Mesodermal cell (in vitro differentiated cells): ENCODE results near the gene RAB7B.

ENCODE experiments used
- H3K27ac ChIP-seq: 2 replicates; pipeline ENCODE4 v1.7.0; 2013; ENCODE audit warnings: mild to moderate bottlenecking, low read depth, low read length, moderate library complexity; ENCODE audit not compliant: severe bottlenecking
- H3K36me3 ChIP-seq: 2 replicates; pipeline ENCODE4 v1.7.1; 2013; ENCODE audit warnings: mild to moderate bottlenecking, low read length, moderate library complexity; ENCODE audit not compliant: control insufficient read depth, insufficient read depth
- H3K4me1 ChIP-seq: one replicate; pipeline ENCODE4 v1.7.1; 2013; ENCODE audit warnings: mild to moderate bottlenecking, low read length; ENCODE audit not compliant: insufficient read depth, control insufficient read depth, poor library complexity, severe bottlenecking
- H3K4me3 ChIP-seq: 2 replicates; pipeline ENCODE4 v1.7.0; 2013; ENCODE audit warnings: low read length, control low read depth, mild to moderate bottlenecking; ENCODE audit not compliant: insufficient read depth, poor library complexity, severe bottlenecking; ENCODE audit errors: extremely low read depth
- H3K9me3 ChIP-seq: 2 replicates; pipeline ENCODE4 v1.7.1; 2013; ENCODE audit warnings: mild to moderate bottlenecking, low read length, moderate library complexity; ENCODE audit not compliant: control insufficient read depth
- WGBS, 2 experiments: methylation state at CpG; one replicate each; pipeline ENCODE4 v1.1.5; 2013; ENCODE audit warnings: missing lambda C conversion rate in 2 of 2; ENCODE audit not compliant: insufficient coverage in 2 of 2; 5-methylcytosine and 5-hydroxymethylcytosine counted together

RAB7B gene

DNA sequence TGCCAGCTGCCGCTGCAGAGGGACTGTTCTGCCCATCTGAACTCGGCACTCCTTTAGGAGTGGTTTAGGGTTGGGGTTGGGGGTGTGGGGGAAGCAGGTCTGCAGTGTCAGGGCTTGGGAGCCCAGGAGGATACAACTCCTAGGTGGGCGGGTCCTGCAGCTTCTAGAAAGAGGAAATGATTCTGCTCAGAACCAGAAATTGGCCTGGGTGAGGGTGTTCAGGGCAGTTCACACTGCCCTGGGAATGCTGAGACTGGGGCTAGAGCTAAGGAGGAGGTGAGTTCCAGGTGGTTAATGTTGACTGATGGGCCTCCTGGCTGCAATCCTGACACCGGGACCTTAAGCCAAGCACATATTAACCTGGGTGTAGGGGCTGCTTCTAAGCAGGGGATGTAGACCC, 55.2 kb downstream of the RAB7B start:
- H3K36me3 ChIP-seq = no peaks in the 10 kb centered on the region
- peaks cover 7% of the 10 kb centered on the region for H3K4me1 ChIP-seq
- no peak overlapping the region for H3K27ac ChIP-seq
- no peak overlapping the region for H3K4me3 ChIP-seq
- 94 to 97% methylated on average over 3 to 4 of the region's 4 CpGs for WGBS, 2 experiments
- no peaks in the 10 kb centered on the region for H3K9me3 ChIP-seq

- Histone ChIP-seq H3K9me3 (no peaks in the 10 kb centered on the region), H3K4me1 (peaks cover 12% of the 10 kb centered on the region), H3K4me3 (no peak overlapping the region), H3K27ac (no peak overlapping the region), H3K36me3 (no peaks in the 10 kb centered on the region)
- WGBS, 2 experiments = 89 to 93% methylated on average over 3 to 4 of the region's 4 CpGs
Observed at GRCh38 chr1:205947024-205947423, 56.2 kb downstream of the RAB7B start.

GRCh38 chr1:205945069-205945468, 58.1 kb downstream of the RAB7B start:
- Histone ChIP-seq H3K9me3 (no peaks in the 10 kb centered on the region), H3K4me1 (peaks cover 12% of the 10 kb centered on the region), H3K36me3 (no peaks in the 10 kb centered on the region), H3K4me3 (no peak overlapping the region), H3K27ac (no peak overlapping the region)
- WGBS, 2 experiments = 87 to 90% methylated on average over 2 of the region's 3 CpGs

DNA sequence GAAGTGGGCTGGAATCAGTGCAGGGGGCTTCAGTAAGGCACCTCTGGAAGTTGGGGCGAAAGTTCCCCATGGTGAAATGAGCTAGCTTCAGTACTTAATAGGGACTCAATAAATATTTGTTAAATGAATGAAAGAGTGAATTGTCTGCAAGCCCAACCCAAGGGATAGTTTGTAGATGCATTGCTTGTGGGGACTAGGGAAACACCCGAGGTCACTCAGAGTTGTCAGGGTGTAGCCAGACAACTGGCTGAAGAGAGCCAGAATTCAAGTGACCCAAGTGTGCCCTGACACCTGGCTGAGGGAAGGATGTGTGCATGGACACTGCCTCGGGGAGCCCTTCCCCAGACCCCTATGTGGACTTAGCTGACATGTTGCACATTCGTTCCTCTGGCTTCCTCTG, 58.7 kb downstream of the RAB7B start:
- H3K27ac ChIP-seq = no peak overlapping the region
- no peak overlapping the region for H3K4me3 ChIP-seq
- H3K9me3 ChIP-seq = no peaks in the 10 kb centered on the region
- no peaks in the 10 kb centered on the region for H3K36me3 ChIP-seq
- H3K4me1 ChIP-seq = peaks cover 13% of the 10 kb centered on the region
- 100% methylated on average over 1 to 3 of the region's 4 CpGs for WGBS, 2 experiments

GRCh38 chr1:205943245-205943644, 60.0 kb downstream of the RAB7B start, which contains the start of gene SLC26A9:
Gene SLC26A9 (minus strand): TSS chr1:205943456. CDS start chr1:205935820, 7,636 bp downstream.
- Histone ChIP-seq H3K36me3 (no peaks in the 10 kb centered on the region), H3K9me3 (no peaks in the 10 kb centered on the region), H3K4me1 (peaks cover 19% of the 10 kb centered on the region), H3K4me3 (no peak within 1 kb of the TSS), H3K27ac (no peak within 1 kb of the TSS)
- WGBS, 2 experiments = 85 to 88% methylated on average over 4 to 6 of the region's 7 CpGs

GRCh38 chr1:205942631-205943159, 60.5 kb downstream of the RAB7B start:
- Histone ChIP-seq H3K36me3 (no peaks in the 10 kb centered on the region), H3K4me3 (no peak overlapping the region), H3K4me1 (peaks cover 21% of the 10 kb centered on the region), H3K9me3 (no peaks in the 10 kb centered on the region), H3K27ac (no peak overlapping the region)
- WGBS, 2 experiments = 76 to 83% methylated on average over 2 to 11 of the region's 12 CpGs

DNA sequence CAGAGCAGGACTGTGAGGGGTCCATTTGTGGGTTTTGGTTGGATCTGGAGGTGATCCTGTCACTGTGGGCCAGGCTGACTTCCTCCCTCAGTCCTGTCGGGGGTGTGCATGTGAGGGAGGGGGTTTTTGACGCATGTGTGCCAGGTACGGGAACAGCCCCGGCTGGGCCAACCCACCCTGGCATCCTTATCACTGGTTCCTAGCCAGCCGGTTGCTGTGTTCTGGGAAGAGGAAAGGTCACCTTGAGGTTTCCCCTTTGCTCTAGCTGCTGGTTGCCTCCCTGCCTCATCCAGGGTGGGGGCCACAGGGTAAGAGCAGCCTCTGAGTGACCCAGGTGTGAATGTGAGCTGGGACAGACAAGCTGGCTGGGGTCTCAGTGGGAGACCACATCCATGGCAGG, 62.5 kb downstream of the RAB7B start:
- Histone ChIP-seq H3K27ac (no peak overlapping the region), H3K4me1 (peaks cover 33% of the 10 kb centered on the region), H3K9me3 (no peaks in the 10 kb centered on the region), H3K36me3 (no peaks in the 10 kb centered on the region), H3K4me3 (no peak overlapping the region)
- 82 to 90% methylated on average over 3 of the region's 5 CpGs for WGBS, 2 experiments

DNA sequence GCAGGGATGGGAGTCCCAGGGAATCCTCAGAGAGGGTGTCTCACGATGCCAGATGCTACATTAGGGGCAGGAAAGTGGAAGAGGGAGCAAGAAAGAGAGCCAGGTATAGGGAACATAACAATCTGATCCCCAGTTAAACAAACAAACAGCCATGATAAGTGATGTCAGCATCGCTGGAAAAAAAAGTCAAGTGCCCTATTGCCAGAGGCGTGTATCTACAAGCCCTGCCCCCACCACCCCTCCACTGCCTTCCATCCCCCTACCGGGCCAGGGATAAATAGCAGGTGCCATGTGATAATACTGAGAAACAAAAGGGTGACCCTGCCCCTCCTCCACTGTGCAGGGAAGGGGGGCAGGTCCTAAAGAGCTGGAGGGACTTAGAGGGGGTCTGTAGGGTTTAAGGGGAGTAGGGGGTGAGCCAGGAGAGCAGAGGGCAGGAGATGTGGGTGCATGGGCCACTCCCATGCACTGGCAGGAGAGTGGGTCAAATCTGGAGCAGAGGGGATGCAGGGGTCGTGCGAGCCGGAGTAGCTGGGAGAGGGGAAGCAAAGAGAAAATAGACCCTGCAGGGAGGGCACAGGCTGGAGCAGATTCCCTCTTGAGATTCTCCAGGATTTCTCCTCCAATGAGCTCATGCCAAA, 63.4 kb downstream of the RAB7B start:
- Histone ChIP-seq H3K36me3 (no peaks in the 10 kb centered on the region), H3K4me3 (no peak overlapping the region), H3K9me3 (no peaks in the 10 kb centered on the region), H3K4me1 (peaks cover 34% of the 10 kb centered on the region), H3K27ac (no peak overlapping the region)
- WGBS, 2 experiments = 74 to 81% methylated on average over 3 to 4 of the region's 7 CpGs

DNA sequence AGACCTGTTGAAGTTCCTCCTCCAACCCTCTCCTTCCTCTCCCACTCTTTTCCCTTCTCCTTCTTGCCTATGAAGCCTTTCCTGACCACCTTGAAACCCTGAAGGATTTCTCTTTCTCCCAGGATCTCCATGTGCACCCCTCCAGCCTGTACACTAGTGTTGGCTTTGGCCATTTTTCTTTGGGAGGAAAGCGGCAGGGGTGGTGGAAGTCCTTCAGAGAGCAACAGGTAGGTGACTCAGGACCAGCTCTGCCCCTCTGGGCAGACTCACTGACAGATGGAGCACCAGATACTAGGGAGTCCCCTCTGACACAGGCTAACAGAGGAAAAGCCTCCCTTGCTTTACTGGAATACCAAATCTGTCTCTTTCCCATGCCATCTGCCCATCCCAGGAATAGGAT, 64.5 kb downstream of the RAB7B start:
- Histone ChIP-seq H3K36me3 (no peaks in the 10 kb centered on the region), H3K9me3 (no peaks in the 10 kb centered on the region), H3K4me3 (no peak overlapping the region), H3K27ac (no peak overlapping the region), H3K4me1 (peaks cover 44% of the 10 kb centered on the region)
- no CpG with 5 or more reads among the region's 1 CpG for WGBS, 2 experiments

- Histone ChIP-seq H3K4me3 (no peak overlapping the region), H3K4me1 (peaks cover 42% of the 10 kb centered on the region), H3K36me3 (no peaks in the 10 kb centered on the region), H3K9me3 (no peaks in the 10 kb centered on the region), H3K27ac (no peak overlapping the region)
- WGBS, 2 experiments = 76 to 86% methylated on average over 4 to 7 of the region's 7 CpGs
Observed at GRCh38 chr1:205936846-205937586, 66.2 kb downstream of the RAB7B start.

DNA sequence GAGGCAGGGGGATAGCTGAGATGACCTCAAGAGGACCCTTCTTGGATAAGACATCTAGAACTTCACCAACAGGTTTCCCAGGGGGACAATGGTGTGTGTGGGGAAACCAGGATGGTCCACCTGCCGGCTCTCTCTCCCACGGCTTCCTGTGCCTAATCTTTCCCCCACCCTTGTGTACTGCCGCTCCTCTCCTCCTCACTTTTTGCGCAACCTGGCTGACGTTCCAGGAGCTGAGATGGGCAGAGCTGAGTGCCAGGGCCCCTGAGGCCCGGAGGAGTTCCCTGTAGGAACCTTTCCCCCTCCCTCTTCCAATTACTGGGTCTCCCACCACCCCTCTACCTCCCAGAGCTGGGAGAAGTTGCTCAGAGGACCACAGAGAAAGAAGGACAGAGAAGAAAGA, 66.9 kb downstream of the RAB7B start:
- no peaks in the 10 kb centered on the region for H3K9me3 ChIP-seq
- H3K4me3 ChIP-seq = no peak overlapping the region
- WGBS, 2 experiments = 96 to 100% methylated on average over 3 to 5 of the region's 6 CpGs
- peaks cover 42% of the 10 kb centered on the region for H3K4me1 ChIP-seq
- no peaks in the 10 kb centered on the region for H3K36me3 ChIP-seq
- no peak overlapping the region for H3K27ac ChIP-seq
